ENCODE data around the gene PLD2.

DNA sequence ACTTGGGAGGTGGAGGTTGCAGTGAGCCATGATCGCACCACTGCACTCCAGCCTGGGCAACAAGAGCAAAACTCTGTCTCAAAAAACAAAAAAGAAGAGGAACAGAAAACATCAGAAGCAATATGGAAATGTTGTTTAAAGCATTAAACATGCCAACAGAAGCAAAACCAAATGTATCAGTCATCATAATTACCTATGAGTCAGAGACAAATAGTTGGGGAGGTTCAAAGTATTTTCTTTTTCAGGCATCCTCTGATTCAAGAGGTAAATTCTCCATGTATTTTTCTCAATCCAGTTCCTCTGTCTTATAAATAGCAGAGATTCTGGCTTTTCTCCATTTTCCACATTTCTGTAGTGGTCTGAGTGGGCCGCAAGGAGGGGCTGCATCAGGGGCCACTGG is 37.3 kb upstream of the PLD2 start:
- TF ChIP-seq POLR2A (IDR thresholded peaks at IDR 0.05) (no peak), POLR2AphosphoS5 (IDR thresholded peaks at IDR 0.05) (no peak)
- TF ChIP-seq, protein P1, sequence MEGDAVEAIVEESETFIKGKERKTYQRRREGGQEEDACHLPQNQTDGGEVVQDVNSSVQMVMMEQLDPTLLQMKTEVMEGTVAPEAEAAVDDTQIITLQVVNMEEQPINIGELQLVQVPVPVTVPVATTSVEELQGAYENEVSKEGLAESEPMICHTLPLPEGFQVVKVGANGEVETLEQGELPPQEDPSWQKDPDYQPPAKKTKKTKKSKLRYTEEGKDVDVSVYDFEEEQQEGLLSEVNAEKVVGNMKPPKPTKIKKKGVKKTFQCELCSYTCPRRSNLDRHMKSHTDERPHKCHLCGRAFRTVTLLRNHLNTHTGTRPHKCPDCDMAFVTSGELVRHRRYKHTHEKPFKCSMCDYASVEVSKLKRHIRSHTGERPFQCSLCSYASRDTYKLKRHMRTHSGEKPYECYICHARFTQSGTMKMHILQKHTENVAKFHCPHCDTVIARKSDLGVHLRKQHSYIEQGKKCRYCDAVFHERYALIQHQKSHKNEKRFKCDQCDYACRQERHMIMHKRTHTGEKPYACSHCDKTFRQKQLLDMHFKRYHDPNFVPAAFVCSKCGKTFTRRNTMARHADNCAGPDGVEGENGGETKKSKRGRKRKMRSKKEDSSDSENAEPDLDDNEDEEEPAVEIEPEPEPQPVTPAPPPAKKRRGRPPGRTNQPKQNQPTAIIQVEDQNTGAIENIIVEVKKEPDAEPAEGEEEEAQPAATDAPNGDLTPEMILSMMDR (IDR thresholded peaks at IDR 0.05): no peak

Measured in prostate gland (tissue), 2 donors.